Epithelial cell of esophagus (primary cell): Measurements from ENCODE around the gene DOCK8.

Experiments used
- DNase-seq: peaks from one replicate; pipeline ENCODE4 v3.0.0; 2010; ENCODE audit warnings: low read depth
- H3K4me3 ChIP-seq: 2 replicates; pipeline ENCODE4 v1.5.1; 2011; ENCODE audit warnings: mild to moderate bottlenecking, low read length, control low read depth
- TF ChIP-seq, protein P1 (sequence below): IDR thresholded peaks from 2 replicates; pipeline ENCODE4 v1.5.1; 2011; ENCODE audit warnings: low read depth, mild to moderate bottlenecking, low read length, control low read depth, inconsistent platforms; ENCODE audit not compliant: insufficient read depth; ENCODE audit errors: missing control alignments

Gene DOCK8

DNA sequence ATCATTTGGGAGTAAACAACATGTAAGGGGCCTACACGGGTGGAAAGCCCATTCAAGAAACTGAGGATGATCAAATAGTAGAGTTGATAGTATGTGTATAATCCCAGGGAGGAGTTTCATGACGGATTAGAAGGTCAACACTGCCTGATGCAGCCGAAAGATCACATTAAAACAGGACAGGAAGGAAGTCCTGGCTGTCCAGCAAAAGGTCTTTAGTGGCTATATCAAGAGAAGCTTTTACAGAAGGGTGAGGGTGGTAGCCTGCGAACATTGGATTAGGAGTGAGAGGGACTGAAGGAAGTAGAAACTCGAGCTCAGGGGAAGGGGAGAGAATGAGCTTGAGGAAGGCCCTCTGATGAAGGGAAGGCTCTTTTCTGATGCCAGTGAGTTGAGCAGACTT lies 36.0 kb downstream of the DOCK8 start:
- TF ChIP-seq, protein P1, sequence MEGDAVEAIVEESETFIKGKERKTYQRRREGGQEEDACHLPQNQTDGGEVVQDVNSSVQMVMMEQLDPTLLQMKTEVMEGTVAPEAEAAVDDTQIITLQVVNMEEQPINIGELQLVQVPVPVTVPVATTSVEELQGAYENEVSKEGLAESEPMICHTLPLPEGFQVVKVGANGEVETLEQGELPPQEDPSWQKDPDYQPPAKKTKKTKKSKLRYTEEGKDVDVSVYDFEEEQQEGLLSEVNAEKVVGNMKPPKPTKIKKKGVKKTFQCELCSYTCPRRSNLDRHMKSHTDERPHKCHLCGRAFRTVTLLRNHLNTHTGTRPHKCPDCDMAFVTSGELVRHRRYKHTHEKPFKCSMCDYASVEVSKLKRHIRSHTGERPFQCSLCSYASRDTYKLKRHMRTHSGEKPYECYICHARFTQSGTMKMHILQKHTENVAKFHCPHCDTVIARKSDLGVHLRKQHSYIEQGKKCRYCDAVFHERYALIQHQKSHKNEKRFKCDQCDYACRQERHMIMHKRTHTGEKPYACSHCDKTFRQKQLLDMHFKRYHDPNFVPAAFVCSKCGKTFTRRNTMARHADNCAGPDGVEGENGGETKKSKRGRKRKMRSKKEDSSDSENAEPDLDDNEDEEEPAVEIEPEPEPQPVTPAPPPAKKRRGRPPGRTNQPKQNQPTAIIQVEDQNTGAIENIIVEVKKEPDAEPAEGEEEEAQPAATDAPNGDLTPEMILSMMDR: no peak
- H3K4me3 ChIP-seq: no peak overlapping the region
- DNase-seq: no peak

DNA sequence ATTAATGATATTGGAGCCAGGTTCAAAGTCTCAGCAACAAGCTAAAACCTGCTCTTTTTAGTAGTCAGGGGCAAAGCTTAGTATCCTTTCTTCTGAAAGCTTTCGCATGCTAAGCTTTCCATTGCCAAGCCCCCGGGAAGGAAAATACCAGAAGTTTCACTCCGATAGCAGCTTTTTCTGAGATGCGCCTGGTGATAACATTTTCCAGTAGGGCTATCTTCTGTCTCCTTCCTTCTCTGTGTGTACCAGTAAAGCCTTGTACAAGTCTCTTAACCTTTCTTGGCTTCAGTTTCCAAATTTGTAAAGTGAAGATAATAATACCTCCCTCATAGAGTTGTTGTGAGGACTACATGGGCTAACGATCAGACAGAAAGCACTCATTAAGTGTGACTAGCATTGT lies 36.7 kb downstream of the DOCK8 start:
- no peak for DNase-seq
- TF ChIP-seq, protein P1: no peak
- no peak overlapping the region for H3K4me3 ChIP-seq

DNA sequence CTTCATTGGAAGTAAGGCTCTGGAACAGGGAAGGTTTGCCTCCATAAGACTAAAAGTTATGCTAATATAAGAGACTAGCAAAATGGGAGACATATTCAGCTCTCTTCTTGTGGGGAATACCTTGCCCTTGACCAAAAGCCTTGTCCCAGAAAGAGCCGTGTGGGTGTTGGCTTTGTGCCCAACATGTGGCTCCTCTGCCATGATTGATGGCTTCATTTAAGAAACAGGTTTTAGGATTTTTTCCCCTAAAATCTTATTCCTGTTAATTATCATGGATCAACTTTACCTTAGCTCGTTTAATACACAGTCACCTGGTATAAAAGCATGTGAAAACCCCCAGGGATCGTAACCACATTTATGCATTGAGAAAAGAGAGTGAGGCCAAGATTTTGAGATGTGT lies 38.9 kb downstream of the DOCK8 start:
- TF ChIP-seq, protein P1: no peak
- no peak overlapping the region for H3K4me3 ChIP-seq
- no peak for DNase-seq

DNA sequence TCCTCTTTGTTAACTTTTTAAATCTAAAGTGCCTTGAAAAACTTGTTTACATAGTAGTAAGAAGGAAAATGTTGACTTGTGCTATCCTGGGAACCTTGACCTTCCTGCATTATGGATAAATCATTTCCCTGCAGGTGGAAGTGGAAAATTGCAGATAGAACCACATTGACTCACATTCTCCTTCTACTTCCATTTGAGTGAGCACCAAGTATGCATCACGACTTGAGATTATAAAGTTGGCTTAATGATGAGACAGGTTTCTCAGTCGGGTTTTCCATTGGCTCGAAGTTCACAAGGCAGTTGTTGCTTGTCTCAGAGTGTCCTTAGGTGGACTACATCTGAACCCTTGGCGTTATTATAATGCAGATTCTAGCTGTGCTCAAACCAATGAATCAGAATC lies 39.9 kb downstream of the DOCK8 start:
- TF ChIP-seq, protein P1: no peak
- DNase-seq: no peak
- H3K4me3 ChIP-seq: no peak overlapping the region

GRCh38 chr9:257957-258356 lies 43.3 kb downstream of the DOCK8 start:
- DNase-seq: no peak
- H3K4me3 ChIP-seq: no peak overlapping the region
- TF ChIP-seq, protein P1: no peak

DNA sequence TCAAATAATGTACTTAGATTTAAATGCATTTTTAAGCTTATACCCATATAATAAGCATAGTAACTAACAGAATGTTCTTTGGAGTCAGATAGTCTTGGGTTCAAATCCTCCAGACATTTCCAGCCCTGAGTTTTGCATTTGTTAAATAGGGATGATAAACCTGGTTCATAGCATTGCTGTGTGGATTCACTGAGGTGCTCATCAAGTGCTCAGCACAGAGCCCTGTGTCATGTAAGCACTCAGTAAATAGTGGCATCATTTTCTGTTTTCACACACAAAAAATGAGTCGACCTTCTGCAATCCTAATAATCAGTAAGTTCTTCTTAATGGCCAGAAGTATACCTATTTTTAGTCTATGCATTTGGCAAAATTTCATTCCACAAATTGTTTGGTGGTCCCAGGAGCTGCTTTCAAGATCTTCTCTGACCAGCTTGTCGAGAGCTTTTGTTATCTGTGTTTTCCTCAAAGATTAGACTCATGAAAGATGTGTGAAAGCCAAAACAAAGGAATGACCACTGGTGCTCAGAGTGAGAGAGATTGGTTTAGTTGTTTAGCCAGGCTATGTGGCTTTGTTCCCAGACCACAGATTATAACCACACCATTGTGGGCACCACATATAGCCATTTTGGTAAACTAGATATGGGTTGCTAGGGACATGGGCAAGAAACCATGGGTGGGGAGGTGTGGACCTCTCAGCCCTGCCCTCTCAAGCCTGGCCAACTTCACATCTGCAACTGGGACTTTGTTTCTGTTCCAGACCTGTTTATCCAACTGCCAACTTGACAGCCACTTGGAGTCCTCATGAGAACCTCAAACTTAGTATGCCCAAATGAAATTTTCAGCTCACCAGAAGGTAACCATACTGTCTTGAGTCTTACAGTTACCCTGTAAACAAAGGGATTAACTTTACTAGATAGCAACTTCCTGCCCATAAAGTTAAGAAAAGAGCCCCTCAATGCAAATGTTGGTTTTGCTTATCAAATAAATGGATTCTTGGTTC lies 45.0 kb downstream of the DOCK8 start:
- no peak for DNase-seq
- TF ChIP-seq, protein P1: no peak
- no peak overlapping the region for H3K4me3 ChIP-seq
